T-helper 2 cell treated with Interferon-gamma antibody and Interleukin-4, amounts not matched to agents 100 ng/mL and 5 ng/mL, for 36 hours (primary cell): ENCODE data around the gene RPA3. TPM values are rescaled to one million over a fixed set of nuclear protein-coding genes. Genes with fewer than 3 reads are reported as not detected.

ENCODE experiments used
- intact Hi-C: fragments of 100-400 bp; cut with micrococcal nuclease; formaldehyde crosslinking; loops from one replicate; pipeline ENCODE4 v1.15.1; 2023
- total RNA-seq: library from RNA; stranded (reverse); gene quantifications from 2 replicates; pipeline ENCODE4 v1.2.3, GENCODE V29; 2022

The RPA3 gene
- total RNA-seq, 1 donor from 2014 or later: 97.9 TPM

- intact Hi-C loops: no loop called here
Observed at GRCh38 chr7:7613210-7613609, 105.2 kb downstream of the RPA3 start.

DNA sequence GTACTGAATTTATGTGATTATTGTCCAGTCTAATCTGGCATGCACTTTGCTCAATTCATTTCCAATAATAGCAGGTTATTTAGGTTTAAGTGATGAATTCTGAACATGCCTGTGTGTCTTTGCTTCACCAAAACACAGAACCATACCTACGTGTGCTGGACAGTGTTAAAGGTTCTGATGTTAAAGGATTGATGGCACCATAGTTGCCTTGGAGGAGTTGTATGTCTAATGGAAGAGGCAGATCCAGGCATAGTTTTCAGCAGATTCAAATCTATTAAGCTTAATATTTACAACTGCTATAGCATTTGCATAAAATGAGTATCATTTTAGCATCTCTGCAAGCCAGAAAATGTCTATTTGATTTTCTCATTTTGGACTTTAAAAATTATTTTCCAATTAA lies 105.9 kb downstream of the RPA3 start:
- intact Hi-C loops: no loop called here

GRCh38 chr7:7609330-7609729 lies 109.1 kb downstream of the RPA3 start:
- intact Hi-C loops: no loop called here

GRCh38 chr7:7607010-7607409 lies 111.4 kb downstream of the RPA3 start:
- intact Hi-C loops: no loop called here

DNA sequence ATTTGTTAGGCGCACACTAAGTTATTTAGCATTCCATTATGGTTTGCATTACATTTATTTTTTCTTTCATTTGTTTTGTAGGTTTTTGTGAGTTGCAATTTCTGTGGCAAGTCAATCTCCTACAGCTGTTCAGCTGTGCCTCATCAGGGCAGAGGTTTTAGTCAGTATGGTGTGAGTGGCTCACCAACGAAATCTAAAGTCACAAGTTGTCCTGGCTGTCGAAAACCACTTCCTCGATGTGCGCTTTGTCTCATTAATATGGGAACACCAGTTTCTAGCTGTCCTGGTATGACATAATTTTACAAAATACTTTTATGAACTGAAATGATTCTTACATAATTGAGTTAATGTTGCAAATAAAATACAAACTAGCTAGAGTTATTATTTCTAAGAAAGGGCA lies 122.2 kb downstream of the RPA3 start:
- intact Hi-C loops: loop anchor here (5.0 kb wide), 1 partner anchor 701 kb away; no protein-coding TSS in a partner anchor

DNA sequence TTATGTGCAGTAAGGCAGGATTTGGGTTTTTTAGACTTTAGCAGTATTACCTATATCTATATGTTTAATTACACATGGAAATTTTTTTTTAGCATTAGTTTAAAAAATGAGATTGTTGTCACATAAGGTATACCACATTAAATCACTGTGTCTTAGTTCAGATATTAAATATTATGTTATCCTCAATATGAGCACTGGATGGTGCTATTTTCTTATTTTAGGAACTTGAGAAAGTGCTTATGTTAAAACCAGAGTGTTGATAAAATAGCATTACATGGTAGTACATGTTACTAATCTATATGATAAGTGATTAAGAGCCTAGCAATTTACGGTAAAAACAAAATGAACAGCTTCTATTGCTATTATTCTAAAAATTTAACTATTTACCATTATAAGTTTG lies 123.0 kb downstream of the RPA3 start:
- intact Hi-C loops: loop anchor here (1.0 to 5.0 kb wide), 4 partner anchors 166 to 702 kb away; no protein-coding TSS in a partner anchor

Other genes with a start within 250 kb of the RPA3 start
- not detected in 2 replicates for gene COL28A1, start 182.7 kb downstream of the RPA3 start, total RNA-seq
- 17.5 and 18.2 TPM in 2 replicates for gene MIOS, start 151.7 kb downstream of the RPA3 start, total RNA-seq
- gene UMAD1, start 77.9 kb downstream of the RPA3 start, total RNA-seq: 12.1 and 14.0 TPM in 2 replicates